Effector CD4-positive, alpha-beta T cell (primary cell): ENCODE measurements around the gene CRCP.

ENCODE experiments used
- DNase-seq: peaks from one replicate; pipeline ENCODE4 v3.0.0-alpha.2; 2020

Gene CRCP

GRCh38 chr7:66193146-66193725, 78.6 kb downstream of the CRCP start:
- no peak for DNase-seq

GRCh38 chr7:66198469-66198868, 83.8 kb downstream of the CRCP start:
- no peak for DNase-seq

- DNase-seq = no peak
Observed at GRCh38 chr7:66198956-66199355, 84.3 kb downstream of the CRCP start.

DNA sequence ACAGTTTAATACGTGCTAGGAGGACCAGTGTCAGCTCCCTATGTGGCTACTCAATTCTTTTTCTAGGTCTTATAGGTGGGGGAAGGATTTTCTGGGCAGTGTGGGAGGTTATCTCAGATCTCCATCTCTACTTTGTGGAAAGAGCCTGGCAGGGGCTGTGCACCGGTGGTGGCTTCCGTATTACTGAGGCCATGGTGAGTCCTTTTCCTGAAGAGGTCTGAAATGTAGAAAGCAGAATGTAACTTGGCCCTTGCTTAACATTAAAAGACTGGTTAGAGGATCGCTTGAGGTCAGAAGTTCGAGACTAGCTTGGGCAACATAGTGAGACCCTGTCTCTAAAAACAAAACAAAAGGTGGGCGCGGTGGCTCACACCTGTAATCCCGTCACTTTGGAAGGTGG, 87.8 kb downstream of the CRCP start:
- no peak for DNase-seq
